ENCODE measurements around the gene PAPPA. TPM values are rescaled to one million over a fixed set of nuclear protein-coding genes. Genes with fewer than 3 reads are reported as not detected.

PAPPA gene
- total RNA-seq, 2 donors from 2014 or later = 1.8 to 5.7 TPM

GRCh38 chr9:116329470-116329869 is 175.9 kb downstream of the PAPPA start:
- Histone ChIP-seq H3K27ac (no peak overlapping the region), H3K4me1 (peaks cover 0 to 9% of the 10 kb centered on the region in 2 donors), H3K4me3 (no peak overlapping the region), H3K36me3 (no peaks in the 10 kb centered on the region), H3K9me3 (no peaks in the 10 kb centered on the region), H3K27me3 (no peaks in the 10 kb centered on the region)
- no peak for TF ChIP-seq CTCF (IDR thresholded peaks at IDR 0.05)
- DNase-seq (ENCODE audit: low spot score) = no peak

GRCh38 chr9:116331241-116331640 is 177.7 kb downstream of the PAPPA start:
- DNase-seq (ENCODE audit: low spot score) = no peak
- TF ChIP-seq CTCF (IDR thresholded peaks at IDR 0.05) = no peak
- H3K27me3 ChIP-seq = no peaks in the 10 kb centered on the region
- H3K27ac ChIP-seq = no peak overlapping the region
- no peaks in the 10 kb centered on the region for H3K36me3 ChIP-seq
- no peaks in the 10 kb centered on the region for H3K9me3 ChIP-seq
- H3K4me1 ChIP-seq = peaks cover 0 to 9% of the 10 kb centered on the region in 2 donors
- no peak overlapping the region for H3K4me3 ChIP-seq

- no peak for TF ChIP-seq CTCF (IDR thresholded peaks at IDR 0.05)
- no peak for DNase-seq (ENCODE audit: low spot score)
- Histone ChIP-seq H3K4me3 (no peak overlapping the region), H3K27ac (no peak overlapping the region), H3K36me3 (no peaks in the 10 kb centered on the region), H3K9me3 (no peaks in the 10 kb centered on the region), H3K27me3 (no peaks in the 10 kb centered on the region), H3K4me1 (peaks cover 0 to 9% of the 10 kb centered on the region in 2 donors)
Observed at GRCh38 chr9:116332090-116332489, 178.5 kb downstream of the PAPPA start.

- H3K36me3 ChIP-seq = no peaks in the 10 kb centered on the region
- no peak for TF ChIP-seq CTCF (IDR thresholded peaks at IDR 0.05)
- DNase-seq (ENCODE audit: low spot score) = no peak
- no peak overlapping the region for H3K27ac ChIP-seq
- no peak overlapping the region for H3K4me3 ChIP-seq
- no peaks in the 10 kb centered on the region for H3K27me3 ChIP-seq
- peaks cover 0 to under 1% of the 10 kb centered on the region in 2 donors for H3K4me1 ChIP-seq
- no peaks in the 10 kb centered on the region for H3K9me3 ChIP-seq
Observed at GRCh38 chr9:116333254-116333653, 179.7 kb downstream of the PAPPA start.

- H3K4me3 ChIP-seq = no peak overlapping the region
- H3K9me3 ChIP-seq = no peaks in the 10 kb centered on the region
- no peaks in the 10 kb centered on the region for H3K27me3 ChIP-seq
- H3K36me3 ChIP-seq = no peaks in the 10 kb centered on the region
- H3K27ac ChIP-seq = no peak overlapping the region
- DNase-seq (ENCODE audit: low spot score) = no peak
- no peaks in the 10 kb centered on the region for H3K4me1 ChIP-seq
- TF ChIP-seq CTCF (IDR thresholded peaks at IDR 0.05) = no peak
Observed at GRCh38 chr9:116334546-116335150, 181.1 kb downstream of the PAPPA start.

GRCh38 chr9:116335392-116335791 is 181.8 kb downstream of the PAPPA start:
- no peak for DNase-seq (ENCODE audit: low spot score)
- Histone ChIP-seq H3K36me3 (no peaks in the 10 kb centered on the region), H3K4me1 (no peaks in the 10 kb centered on the region), H3K4me3 (no peak overlapping the region), H3K9me3 (no peaks in the 10 kb centered on the region), H3K27ac (no peak overlapping the region), H3K27me3 (no peaks in the 10 kb centered on the region)
- TF ChIP-seq CTCF (IDR thresholded peaks at IDR 0.05) = no peak
